Mucosa of descending colon (tissue), 3 donors: ENCODE results near the gene KDM4B. TPM values are rescaled to one million over a fixed set of nuclear protein-coding genes. Genes with fewer than 3 reads are reported as not detected.

ENCODE experiments used
- ATAC-seq: fragments of 200-7000 bp; cut with Tn5 transposase; one replicate; pipeline ENCODE4 v1.9.1; 2020; ENCODE audit warnings: mild to moderate bottlenecking, moderate library complexity
- DNase-seq, 3 donors: peaks; one replicate each; pipeline ENCODE4 v3.0.0-alpha.2; 2020
- H3K36me3 ChIP-seq: fragments of 200-600 bp; one replicate; pipeline ENCODE4 v1.8.0; 2021; ENCODE audit warnings: low read depth, mild to moderate bottlenecking
- H3K4me1 ChIP-seq: fragments of 200-600 bp; one replicate; pipeline ENCODE4 v1.8.0; 2021; ENCODE audit warnings: low read depth, mild to moderate bottlenecking
- H3K4me3 ChIP-seq: fragments of 200-600 bp; one replicate; pipeline ENCODE4 v1.8.0; 2021; ENCODE audit warnings: mild to moderate bottlenecking
- H3K9me3 ChIP-seq: fragments of 200-600 bp; one replicate; pipeline ENCODE4 v1.8.0; 2021; ENCODE audit warnings: mild to moderate bottlenecking
- CTCF ChIP-seq: fragments of 200-600 bp; IDR thresholded peaks from one replicate; pipeline ENCODE4 v1.8.0; 2022; ENCODE audit warnings: antibody characterized with exemption, mild to moderate bottlenecking
- intact Hi-C, 2 donors: fragments of 100-400 bp; cut with DNase I in 1 of 2; cut with micrococcal nuclease in 1 of 2; formaldehyde crosslinking; loops; one replicate each; pipeline versions ENCODE4 v1.11.0 to v1.11.1; 2022; cut with DNase I, micrococcal nuclease
- microRNA-seq: library from miRNA; unstranded; fragments of <30 nt; microRNA quantifications from one replicate; pipeline ENCODE4, GENCODE V29; 2019
- total RNA-seq, 3 donors: library from RNA; stranded (reverse); fragmentation: NEBNext Ultra II Directional in 2 of 3; extraction: Animal tissue kit (Norgen Biotek cat#: 25700) in 2 of 3; gene quantifications; one replicate each; pipeline versions ENCODE4 v1.2.1 to v1.2.4, GENCODE V29; 2021 to 2023
- donor health status: DM: no; HTN: no; CAD: no; lungs with moderate emphysema.
- donor health status: DM: no; HTN: no; CAD: no.
- donor health status: DM: no; HTN: yes; CAD: no.

KDM4B gene
- total RNA-seq, 3 donors from 2014 or later = 42.7 to 53.8 (median 50.0) TPM

GRCh38 chr19:5200844-5201243 lies 231.9 kb downstream of the KDM4B start:
- peaks cover 25% of the 10 kb centered on the region for H3K9me3 ChIP-seq
- intact Hi-C loops = no loop called here
- no peaks in the 10 kb centered on the region for H3K36me3 ChIP-seq

GRCh38 chr19:5202553-5202952 lies 233.6 kb downstream of the KDM4B start:
- no peak for TF ChIP-seq CTCF
- H3K4me1 ChIP-seq = no peaks in the 10 kb centered on the region
- ATAC-seq (no peak), DNase-seq (no peak)
- intact Hi-C loops = no loop called here
- no peaks in the 10 kb centered on the region for H3K36me3 ChIP-seq
- no peak overlapping the region for H3K4me3 ChIP-seq
- peaks cover 25% of the 10 kb centered on the region for H3K9me3 ChIP-seq

More at GRCh38 chr19:5200844-5201243, 231.9 kb downstream of the KDM4B start:
- no peak for TF ChIP-seq CTCF
- no peaks in the 10 kb centered on the region for H3K4me1 ChIP-seq
- DNase-seq (no peak), ATAC-seq (no peak)
- H3K4me3 ChIP-seq = no peak overlapping the region

Small RNA genes lying within 50 kb of the gene (microRNA-seq; reads per million reads assigned to microRNA genes)
- not detected for gene MIR4747

Other genes with a start within 250 kb of the KDM4B start
- gene DPP9, start 245.3 kb upstream of the KDM4B start, total RNA-seq = 10 to 100 TPM; 67.8 to 89.3 (median 74.0) TPM
- 10 to 100 TPM; 10.5 to 15.2 (median 11.4) TPM for gene FEM1A, start 177.4 kb upstream of the KDM4B start, total RNA-seq
- gene TICAM1, start 137.4 kb upstream of the KDM4B start, total RNA-seq = 10 to 100 TPM; 24.1 to 37.4 (median 26.4) TPM
- gene PLIN3, start 101.4 kb upstream of the KDM4B start, total RNA-seq = 100 to 1,000 TPM in 2 of 3 donors, 10 to 100 TPM in 1; 77.3 to 125 (median 108) TPM
- under 1 TPM in 2 of 3 donors, not detected in 1; 0.22 to 0.70 TPM for gene ARRDC5, start 66.2 kb upstream of the KDM4B start, total RNA-seq
- 10 to 100 TPM in 1 of 3 donors, 1 to 10 TPM in 2; 3.2 to 13.4 (median 4.2) TPM for gene UHRF1, start 59.6 kb upstream of the KDM4B start, total RNA-seq